A673 (cell line): ENCODE measurements around the gene LIMK1. TPM values are rescaled to one million over a fixed set of nuclear protein-coding genes. Genes with fewer than 3 reads are reported as not detected.

Experiments used
- BruUV-seq: library from RNA; stranded (reverse); fragments of 400-500 nt; replicated peaks from 2 replicates; lab custom pipeline; 2021; lab: Mats Ljungman, UMichigan
- CTCF ChIA-PET: fragments of 300-600 bp; sonication (Branson Sonifier 250); formaldehyde crosslinking; loops from one replicate; lab custom pipeline; 2022; ENCODE audit warnings: antibody characterized with exemption; lab: Charles Lee
- POLR2A ChIA-PET: fragments of 300-600 bp; sonication (Branson Sonifier 250); formaldehyde crosslinking; loops from one replicate; lab custom pipeline; 2022; ENCODE audit warnings: antibody characterized with exemption; ENCODE audit not compliant: low non-redundant PET; lab: Charles Lee
- DNase-seq: peaks from one replicate; pipeline ENCODE4 v3.0.0-alpha.2; 2015; ENCODE audit warnings: low spot score
- H3K27ac ChIP-seq: fragments of 200-600 bp; sonication (generic); 2 replicates; pipeline ENCODE4 v1.5.1; 2016; ENCODE audit warnings: mixed run types, low read depth, mild to moderate bottlenecking, mixed read lengths, antibody characterized with exemption, low read length; ENCODE audit not compliant: poor library complexity, severe bottlenecking
- H3K27me3 ChIP-seq: fragments of 200-600 bp; sonication (generic); replicated peaks from 2 replicates; pipeline ENCODE4 v1.6.1; 2017; ENCODE audit warnings: mixed run types, low read depth, mild to moderate bottlenecking, mixed read lengths, antibody characterized with exemption, low read length; ENCODE audit not compliant: insufficient read depth, poor library complexity
- H3K36me3 ChIP-seq: fragments of 200-600 bp; sonication (generic); 2 replicates; pipeline ENCODE4 v1.6.1; 2016; ENCODE audit warnings: mixed run types, mild to moderate bottlenecking, mixed read lengths, antibody characterized with exemption, low read length; ENCODE audit not compliant: insufficient read depth, poor library complexity, severe bottlenecking
- H3K4me1 ChIP-seq: fragments of 200-600 bp; sonication (generic); 2 replicates; pipeline ENCODE4 v1.6.1; 2017; ENCODE audit warnings: mixed run types, mild to moderate bottlenecking, mixed read lengths, antibody characterized with exemption, low read length; ENCODE audit not compliant: insufficient read depth, poor library complexity, severe bottlenecking
- H3K4me3 ChIP-seq: fragments of 200-600 bp; sonication (generic); 2 replicates; pipeline ENCODE4 v1.5.1; 2016; ENCODE audit warnings: low read depth, mixed run types, mild to moderate bottlenecking, mixed read lengths, low read length; ENCODE audit not compliant: poor library complexity, severe bottlenecking
- H3K9me3 ChIP-seq: fragments of 200-600 bp; sonication (generic); 2 replicates; pipeline ENCODE4 v1.6.1; 2016; ENCODE audit warnings: mixed run types, low read depth, mild to moderate bottlenecking, mixed read lengths, antibody characterized with exemption, low read length; ENCODE audit not compliant: poor library complexity, severe bottlenecking
- CTCF ChIP-seq: fragments of 300-800, 200-600 bp; sonication (generic); conservative IDR thresholded peaks from 2 replicates; pipeline ENCODE4 v1.5.1; 2017; ENCODE audit warnings: low read depth, mild to moderate bottlenecking, antibody characterized with exemption, low read length, moderate library complexity, mixed read lengths
- EZH2 ChIP-seq: fragments of 200-600 bp; sonication (generic); IDR thresholded peaks from 2 replicates; pipeline ENCODE4 v1.6.1; 2017; ENCODE audit warnings: borderline replicate concordance, low read depth, mild to moderate bottlenecking, mixed read lengths, antibody characterized with exemption, low read length; ENCODE audit not compliant: poor library complexity, severe bottlenecking
- intact Hi-C: fragments of 100-400 bp; cut with micrococcal nuclease; formaldehyde crosslinking; loops from one replicate; pipeline ENCODE4 v1.10.0; 2022; ENCODE audit not compliant: unreplicated experiment
- total RNA-seq: library from RNA; stranded (reverse); gene quantifications from 2 replicates; pipeline ENCODE4 v1.2.3, GENCODE V29; 2021

The LIMK1 gene
- total RNA-seq, 1 experiment from 2014 or later = 59.3 TPM

GRCh38 chr7:74095135-74095534 lies 11.5 kb downstream of the LIMK1 start:
- POLR2A ChIA-PET = no interaction called here
- intact Hi-C loops = no loop called here
- no peak overlapping the region for H3K4me3 ChIP-seq
- TF ChIP-seq CTCF (no peak), EZH2 (no peak)
- CTCF ChIA-PET = no interaction called here
- no peaks in the 10 kb centered on the region for H3K27me3 ChIP-seq
- peaks cover 28% of the 10 kb centered on the region for H3K36me3 ChIP-seq
- H3K9me3 ChIP-seq = no peaks in the 10 kb centered on the region
- BruUV-seq = no TSS peak
- H3K4me1 ChIP-seq = peaks cover 21% of the 10 kb centered on the region
- DNase-seq = no peak
- peak overlapping the region; percentile 65 for H3K27ac ChIP-seq

GRCh38 chr7:74097937-74098614 lies 14.5 kb downstream of the LIMK1 start:
- Histone ChIP-seq H3K36me3 (peaks cover 33% of the 10 kb centered on the region), H3K27ac (no peak overlapping the region), H3K9me3 (no peaks in the 10 kb centered on the region), H3K4me1 (peaks cover 21% of the 10 kb centered on the region), H3K4me3 (no peak overlapping the region), H3K27me3 (no peaks in the 10 kb centered on the region)
- ChIA-PET CTCF (interaction anchor here (0.6 kb wide), 1 partner anchor 104 kb away, joined by 6 read pairs; no protein-coding TSS in a partner anchor), POLR2A (no interaction called here)
- DNase-seq = no peak
- TF ChIP-seq EZH2 (no peak), CTCF (no peak)
- intact Hi-C loops = no loop called here
- no TSS peak for BruUV-seq

DNA sequence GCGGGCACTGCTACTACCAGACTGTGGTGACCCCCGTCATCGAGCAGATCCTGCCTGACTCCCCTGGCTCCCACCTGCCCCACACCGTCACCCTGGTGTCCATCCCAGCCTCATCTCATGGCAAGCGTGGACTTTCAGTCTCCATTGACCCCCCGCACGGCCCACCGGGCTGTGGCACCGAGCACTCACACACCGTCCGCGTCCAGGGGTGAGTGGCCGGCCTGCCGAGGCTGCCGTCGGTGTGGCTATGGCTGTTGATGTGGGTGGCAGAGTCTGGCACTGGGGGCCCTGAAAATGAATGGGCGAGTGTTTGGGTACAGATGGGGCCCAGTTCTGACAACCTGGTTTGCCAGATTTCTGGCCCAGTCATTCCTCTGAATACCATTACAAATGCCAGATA lies 15.4 kb downstream of the LIMK1 start:
- no TSS peak for BruUV-seq
- Histone ChIP-seq H3K36me3 (peaks cover 33% of the 10 kb centered on the region), H3K27me3 (no peaks in the 10 kb centered on the region), H3K27ac (no peak overlapping the region), H3K9me3 (no peaks in the 10 kb centered on the region), H3K4me3 (no peak overlapping the region), H3K4me1 (peaks cover 12% of the 10 kb centered on the region)
- TF ChIP-seq EZH2 (no peak), CTCF (no peak)
- POLR2A ChIA-PET = no interaction called here
- intact Hi-C loops = no loop called here
- no peak for DNase-seq
- CTCF ChIA-PET = no interaction called here
